ENCODE measurements around the gene CDIP1.

GRCh38 chr16:4537376-4538343, 913 bp downstream of the CDIP1 start:
- TF ChIP-seq, protein P1, sequence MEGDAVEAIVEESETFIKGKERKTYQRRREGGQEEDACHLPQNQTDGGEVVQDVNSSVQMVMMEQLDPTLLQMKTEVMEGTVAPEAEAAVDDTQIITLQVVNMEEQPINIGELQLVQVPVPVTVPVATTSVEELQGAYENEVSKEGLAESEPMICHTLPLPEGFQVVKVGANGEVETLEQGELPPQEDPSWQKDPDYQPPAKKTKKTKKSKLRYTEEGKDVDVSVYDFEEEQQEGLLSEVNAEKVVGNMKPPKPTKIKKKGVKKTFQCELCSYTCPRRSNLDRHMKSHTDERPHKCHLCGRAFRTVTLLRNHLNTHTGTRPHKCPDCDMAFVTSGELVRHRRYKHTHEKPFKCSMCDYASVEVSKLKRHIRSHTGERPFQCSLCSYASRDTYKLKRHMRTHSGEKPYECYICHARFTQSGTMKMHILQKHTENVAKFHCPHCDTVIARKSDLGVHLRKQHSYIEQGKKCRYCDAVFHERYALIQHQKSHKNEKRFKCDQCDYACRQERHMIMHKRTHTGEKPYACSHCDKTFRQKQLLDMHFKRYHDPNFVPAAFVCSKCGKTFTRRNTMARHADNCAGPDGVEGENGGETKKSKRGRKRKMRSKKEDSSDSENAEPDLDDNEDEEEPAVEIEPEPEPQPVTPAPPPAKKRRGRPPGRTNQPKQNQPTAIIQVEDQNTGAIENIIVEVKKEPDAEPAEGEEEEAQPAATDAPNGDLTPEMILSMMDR (conservative IDR thresholded peaks at IDR 0.05; ENCODE audit: low read length): no peak
- no peak for TF ChIP-seq EZH2phosphoT487 (IDR thresholded peaks at IDR 0.05; ENCODE audit: borderline replicate concordance, low read depth, low read length)

All from OCI-LY7 (cell line).